ENCODE measurements around the gene ARHGEF10L. TPM values are rescaled to one million over a fixed set of nuclear protein-coding genes. Genes with fewer than 3 reads are reported as not detected.

The ARHGEF10L gene
- polyA plus RNA-seq, 4 donors: 38.5 to 60.9 (median 48.7) TPM

- no peak for DNase-seq (ENCODE audit: low read depth in 4 of 4, low spot score in 2 of 4)
Observed at GRCh38 chr1:17669866-17670451, 130.5 kb downstream of the ARHGEF10L start.

- DNase-seq (ENCODE audit: low read depth in 4 of 4, low spot score in 2 of 4): no peak
Observed at GRCh38 chr1:17670587-17671313, 131.3 kb downstream of the ARHGEF10L start.

- no peak for DNase-seq (ENCODE audit: low read depth in 4 of 4, low spot score in 2 of 4)
Observed at GRCh38 chr1:17671314-17671705, 131.8 kb downstream of the ARHGEF10L start.

- no peak for DNase-seq (ENCODE audit: low read depth in 4 of 4, low spot score in 2 of 4)
Observed at GRCh38 chr1:17671741-17672140, 132.2 kb downstream of the ARHGEF10L start.

GRCh38 chr1:17672226-17672625, 132.7 kb downstream of the ARHGEF10L start:
- no peak for DNase-seq (ENCODE audit: low read depth in 4 of 4, low spot score in 2 of 4)

- no peak for DNase-seq (ENCODE audit: low read depth in 4 of 4, low spot score in 2 of 4)
Observed at GRCh38 chr1:17673329-17674072, 134.0 kb downstream of the ARHGEF10L start.

DNA sequence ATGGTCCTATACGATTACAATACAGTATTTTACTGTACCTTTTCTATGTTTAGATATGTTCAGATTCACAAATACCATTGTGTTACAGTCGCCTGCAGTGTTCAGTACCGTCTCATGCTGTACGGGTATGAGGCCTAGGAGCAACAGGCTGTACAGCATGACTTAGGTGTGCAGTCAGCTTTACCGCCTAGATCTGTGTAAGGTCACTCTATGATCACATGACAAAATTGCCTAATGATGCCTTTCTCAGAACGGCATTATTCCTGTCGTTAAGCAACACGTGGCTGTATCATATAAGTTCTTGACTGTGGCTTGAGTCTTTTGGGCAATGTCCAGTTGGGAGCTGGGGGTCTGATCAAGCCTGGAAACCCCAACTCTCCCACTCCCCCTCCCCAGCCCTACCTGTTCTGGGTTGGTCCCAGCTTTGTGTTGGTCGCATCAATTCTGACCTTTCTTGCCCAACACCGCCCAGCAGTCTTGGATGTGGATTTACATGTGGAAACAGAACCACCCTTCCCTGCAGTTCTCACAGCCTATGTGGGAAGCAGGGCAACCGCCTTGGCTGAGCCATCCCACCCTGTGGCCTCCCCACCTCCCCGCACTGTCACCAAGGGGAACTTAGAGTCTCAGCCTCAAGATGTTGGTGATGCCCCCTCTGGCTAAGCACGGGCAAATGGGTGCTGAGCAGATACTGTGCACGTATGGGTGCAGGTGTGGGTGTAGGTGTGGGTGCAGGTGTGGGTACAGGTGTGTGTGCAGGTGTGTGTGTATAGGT, 135.4 kb downstream of the ARHGEF10L start:
- DNase-seq (ENCODE audit: low read depth in 4 of 4, low spot score in 2 of 4): no peak

DNA sequence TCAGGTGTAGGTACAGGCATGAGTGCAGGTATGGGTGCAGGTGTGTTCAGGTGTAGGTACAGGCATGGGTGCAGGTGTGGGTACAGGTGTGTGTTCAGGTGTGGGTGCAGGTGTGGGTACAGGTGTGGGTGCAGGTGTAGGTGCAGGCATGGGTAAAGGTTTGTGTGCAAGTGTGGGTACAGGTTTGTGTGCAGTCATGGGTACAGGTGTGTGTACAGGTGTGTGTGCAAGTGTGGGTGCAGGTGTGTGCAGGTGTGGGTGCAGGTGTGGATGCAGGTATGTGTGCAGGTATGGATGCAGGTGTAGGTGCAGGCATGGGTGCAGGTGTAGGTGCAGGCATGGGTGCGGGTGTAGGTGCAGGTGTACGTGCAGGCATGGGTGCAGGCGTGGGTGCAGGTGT, 136.2 kb downstream of the ARHGEF10L start:
- no peak for DNase-seq (ENCODE audit: low read depth in 4 of 4, low spot score in 2 of 4)

DNA sequence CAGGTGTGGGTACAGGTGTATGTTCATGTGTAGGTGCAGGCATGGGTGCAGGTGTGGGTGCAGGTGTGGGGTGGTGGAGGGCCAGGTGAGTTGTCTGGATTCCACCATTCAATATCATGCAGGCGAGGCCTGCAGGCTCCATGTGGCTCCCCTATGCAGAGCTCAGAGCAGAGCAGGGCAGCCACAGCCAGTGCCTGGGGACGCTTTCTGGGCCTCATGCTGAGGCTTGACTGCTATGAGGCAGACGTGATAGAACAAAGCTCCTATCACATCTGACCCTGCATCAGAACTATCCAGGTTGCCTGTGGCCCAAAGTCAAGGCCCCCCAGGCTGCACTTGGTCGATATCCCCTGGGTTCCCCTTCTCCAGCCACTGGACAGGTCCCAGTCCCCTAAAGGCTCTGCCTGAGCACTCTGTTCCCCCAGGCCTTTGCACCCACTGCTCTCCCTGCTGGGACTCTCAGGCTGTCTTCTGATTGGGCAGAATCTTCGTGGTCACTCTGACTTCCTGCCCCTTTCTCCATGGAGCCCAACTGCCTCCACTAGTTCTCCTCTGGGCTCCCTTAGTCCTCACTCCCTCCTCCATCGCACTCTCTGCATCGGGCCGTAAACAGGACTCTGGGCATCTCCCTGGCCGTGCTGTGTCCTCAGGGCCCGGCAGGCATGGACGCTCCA, 137.0 kb downstream of the ARHGEF10L start:
- DNase-seq (ENCODE audit: low read depth in 4 of 4, low spot score in 2 of 4): no peak

- DNase-seq (ENCODE audit: low read depth in 4 of 4, low spot score in 2 of 4): no peak
Observed at GRCh38 chr1:17678011-17678410, 138.5 kb downstream of the ARHGEF10L start.

- DNase-seq (ENCODE audit: low read depth in 4 of 4, low spot score in 2 of 4): no peak
Observed at GRCh38 chr1:17679856-17680255, 140.4 kb downstream of the ARHGEF10L start.

DNA sequence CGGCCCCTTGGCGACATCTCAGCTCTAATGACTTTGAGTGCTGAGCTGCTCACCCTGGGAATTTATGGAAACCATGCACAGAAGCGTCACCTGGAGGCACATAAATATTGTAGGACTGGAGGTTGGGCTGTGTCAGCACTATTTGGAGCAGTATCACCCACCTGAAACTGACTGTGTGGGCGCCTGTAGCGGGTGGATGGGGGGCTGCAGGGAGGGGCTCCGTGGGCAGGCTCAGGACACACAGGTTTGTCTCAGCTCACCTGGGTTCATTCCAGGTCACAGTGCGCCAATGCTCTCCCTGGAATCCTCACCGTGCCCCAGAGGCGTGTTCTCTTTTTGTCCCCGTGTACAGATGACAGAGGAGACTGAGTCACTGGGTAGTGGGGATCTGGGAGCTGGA, 140.8 kb downstream of the ARHGEF10L start:
- no peak for DNase-seq (ENCODE audit: low read depth in 4 of 4, low spot score in 2 of 4)

- DNase-seq (ENCODE audit: low read depth in 4 of 4, low spot score in 2 of 4): no peak
Observed at GRCh38 chr1:17682400-17682799, 142.9 kb downstream of the ARHGEF10L start.

DNA sequence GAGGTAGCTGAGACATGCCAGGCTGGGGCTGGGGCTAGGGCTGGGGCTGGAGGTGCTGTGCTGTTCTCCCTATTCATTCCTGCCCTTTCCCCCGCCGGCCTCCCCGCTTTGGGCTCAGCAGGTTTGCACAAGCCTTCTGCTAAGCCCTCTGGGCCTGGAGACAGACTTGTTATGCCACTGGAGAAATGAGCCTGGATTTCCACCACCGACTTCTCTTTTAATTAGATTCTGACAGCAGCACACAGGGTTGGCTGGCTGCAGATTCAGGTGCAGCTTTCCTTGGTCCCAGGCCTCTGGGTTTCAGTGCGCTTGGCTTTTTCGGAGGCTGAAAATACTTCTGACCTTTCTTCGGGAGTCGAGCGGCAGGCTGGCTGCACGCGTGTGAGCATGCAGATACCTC, 144.1 kb downstream of the ARHGEF10L start:
- no peak for DNase-seq (ENCODE audit: low read depth in 4 of 4, low spot score in 2 of 4)

DNA sequence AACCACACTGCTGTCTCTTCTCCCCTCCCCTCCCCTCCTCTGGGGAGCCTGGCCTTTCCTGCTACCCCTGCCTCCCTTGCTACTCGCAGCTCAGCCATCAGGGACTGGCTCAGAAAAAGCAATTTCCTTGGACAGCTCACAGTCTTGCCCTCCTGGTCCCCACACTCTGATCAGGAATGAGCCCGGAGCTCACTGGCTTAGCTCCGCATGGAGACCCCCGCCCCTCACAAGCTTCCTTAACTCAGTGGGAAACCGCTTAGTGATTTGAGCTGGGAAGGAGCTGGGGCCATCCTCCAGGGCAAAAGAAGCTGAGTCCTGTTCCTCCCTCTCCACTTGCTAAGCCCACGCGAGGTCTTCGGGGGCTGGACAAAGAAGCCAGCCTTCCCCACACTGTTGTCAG, 145.3 kb downstream of the ARHGEF10L start:
- DNase-seq (ENCODE audit: low read depth in 4 of 4, low spot score in 2 of 4): no peak

GRCh38 chr1:17686258-17686657, 146.8 kb downstream of the ARHGEF10L start:
- no peak for DNase-seq (ENCODE audit: low read depth in 4 of 4, low spot score in 2 of 4)

DNA sequence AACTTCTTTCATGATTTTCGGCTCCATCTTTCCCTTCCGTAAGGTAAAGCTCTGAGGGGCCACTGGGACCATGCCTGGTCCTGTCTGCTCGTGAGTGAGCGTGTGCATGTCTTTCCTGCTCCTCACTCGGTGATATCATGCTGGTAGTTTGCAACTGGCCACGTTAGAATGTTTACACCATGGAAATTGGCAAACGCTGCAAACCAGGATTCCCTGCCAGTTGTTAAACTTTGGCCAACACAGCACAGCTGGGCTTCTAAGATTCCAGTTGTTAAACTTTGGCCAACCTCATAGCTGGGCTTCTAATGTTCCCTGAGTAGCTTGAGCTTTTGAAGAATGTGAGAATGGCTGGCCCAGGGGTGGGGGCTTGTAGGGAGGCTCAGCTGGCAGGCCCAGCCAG, 147.6 kb downstream of the ARHGEF10L start:
- DNase-seq (ENCODE audit: low read depth in 4 of 4, low spot score in 2 of 4): no peak

DNA sequence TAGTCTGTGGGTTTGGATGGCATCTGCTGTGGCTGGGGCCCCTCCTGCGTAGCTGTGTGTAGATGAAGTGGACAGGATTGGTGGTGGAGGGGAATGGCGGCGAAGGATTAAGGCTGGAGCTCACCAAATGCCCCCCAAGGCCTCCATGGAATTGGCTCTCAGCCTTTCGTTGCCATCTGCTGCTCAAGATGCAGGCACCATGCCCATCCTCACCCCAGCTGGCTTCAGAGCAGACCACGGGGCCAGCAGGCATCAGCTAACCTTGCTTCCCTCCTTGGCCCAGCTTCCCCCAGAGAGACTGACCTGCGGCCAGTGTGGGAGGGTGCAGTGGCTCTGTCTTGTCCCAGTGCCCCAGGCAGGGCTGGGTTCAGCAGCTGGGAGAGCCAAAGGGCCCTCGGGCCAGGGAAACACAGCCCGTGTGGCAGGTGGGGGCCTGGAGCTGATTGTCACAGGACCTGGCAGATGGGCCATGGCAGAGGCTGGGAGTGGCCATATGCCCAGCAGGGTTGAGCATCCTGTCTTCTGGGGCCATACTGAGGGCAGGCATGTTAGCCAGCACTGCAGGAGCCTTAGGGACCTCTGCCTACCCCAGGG, 148.8 kb downstream of the ARHGEF10L start:
- DNase-seq (ENCODE audit: low read depth in 4 of 4, low spot score in 2 of 4): no peak

GRCh38 chr1:17689011-17689410, 149.5 kb downstream of the ARHGEF10L start:
- DNase-seq (ENCODE audit: low read depth in 4 of 4, low spot score in 2 of 4): no peak
